CD14-positive monocyte (primary cell): Measurements from ENCODE around the gene TENM3. TPM values are rescaled to one million over a fixed set of nuclear protein-coding genes. Genes with fewer than 3 reads are reported as not detected.

Experiments
- DNase-seq, 3 donors: peaks; one replicate each; pipeline ENCODE4 v3.0.0-alpha.2; 2011 to 2022
- H2AFZ ChIP-seq: 2 replicates; pipeline ENCODE4 v1.6.0; 2012; ENCODE audit warnings: mild to moderate bottlenecking, low read depth, low read length, inconsistent platforms; ENCODE audit not compliant: insufficient read depth, poor library complexity, severe bottlenecking
- H3K27ac ChIP-seq, 2 donors: 1 replicate in 1 of 2; 2 replicates in 1 of 2; pipeline ENCODE4 v1.5.1; 2012 to 2013; ENCODE audit warnings: low read length in 2 of 2, control low read depth in 1 of 2, inconsistent platforms in 1 of 2, low read depth in 1 of 2, mild to moderate bottlenecking in 1 of 2
- H3K27me3 ChIP-seq, 2 donors: one replicate each; pipeline versions ENCODE4 v1.6.0 to v1.6.1; 2011 to 2013; ENCODE audit warnings: low read length in 2 of 2; ENCODE audit not compliant: control insufficient read depth in 2 of 2, insufficient read depth in 2 of 2
- H3K36me3 ChIP-seq, 2 donors: replicated peaks in 1 of 2; 1 replicate in 1 of 2; 2 replicates in 1 of 2; pipeline versions ENCODE4 v1.5.1 to v1.6.1; 2012 to 2013; ENCODE audit warnings: low read length in 2 of 2, control low read depth in 1 of 2, inconsistent platforms in 1 of 2, mild to moderate bottlenecking in 1 of 2; ENCODE audit not compliant: insufficient read depth in 2 of 2, control insufficient read depth in 1 of 2
- H3K4me1 ChIP-seq, 2 donors: 1 replicate in 1 of 2; 2 replicates in 1 of 2; pipeline versions ENCODE4 v1.5.1 to v1.6.1; 2012 to 2013; ENCODE audit warnings: low read length in 2 of 2, control low read depth in 1 of 2, inconsistent platforms in 1 of 2, mild to moderate bottlenecking in 1 of 2, moderate library complexity in 1 of 2; ENCODE audit not compliant: insufficient read depth in 2 of 2, control insufficient read depth in 1 of 2
- H3K4me2 ChIP-seq: replicated peaks from 2 replicates; pipeline ENCODE3; 2012; ENCODE audit warnings: low read length, moderate library complexity, mild to moderate bottlenecking; ENCODE audit not compliant: poor library complexity, severe bottlenecking; ENCODE audit errors: extremely low read depth
- H3K4me3 ChIP-seq, 3 experiments: fragments of 200-600 bp in 1 of 3; sonication (generic) in 1 of 3; replicated peaks in 1 of 3; 1 replicate in 2 of 3; 2 replicates in 1 of 3; pipeline ENCODE4 v1.5.1; 2011 to 2013; ENCODE audit warnings: low read length in 3 of 3, mild to moderate bottlenecking in 3 of 3, control low read depth in 2 of 3, low read depth in 2 of 3, inconsistent platforms in 1 of 3, moderate library complexity in 1 of 3
- H3K79me2 ChIP-seq: 2 replicates; pipeline ENCODE4 v1.6.0; 2012; ENCODE audit warnings: mild to moderate bottlenecking, control low read depth, inconsistent platforms, low read length, moderate library complexity; ENCODE audit not compliant: insufficient read depth
- H3K9ac ChIP-seq: 2 replicates; pipeline ENCODE4 v1.6.0; 2017; ENCODE audit warnings: low read length, mild to moderate bottlenecking; ENCODE audit not compliant: insufficient read depth, poor library complexity, severe bottlenecking
- H3K9me3 ChIP-seq, 2 donors: replicated peaks in 1 of 2; 1 replicate in 1 of 2; 2 replicates in 1 of 2; pipeline versions ENCODE4 v1.5.1 to v1.6.1; 2012 to 2013; ENCODE audit warnings: low read length in 2 of 2, control low read depth in 1 of 2; ENCODE audit not compliant: control insufficient read depth in 1 of 2, insufficient read depth in 1 of 2
- H4K20me1 ChIP-seq: 2 replicates; pipeline ENCODE4 v1.6.0; 2012; ENCODE audit warnings: mild to moderate bottlenecking, low read length, control low read depth, moderate library complexity; ENCODE audit not compliant: insufficient read depth
- H3K27ac Mint-ChIP-seq, 7 donors: one replicate each; pipeline ENCODE4 v1.8.0; 2020; ENCODE audit warnings: mild to moderate bottlenecking in 7 of 7, mixed read lengths in 7 of 7, moderate library complexity in 6 of 7, inconsistent platforms in 2 of 7
- H3K27me3 Mint-ChIP-seq, 3 donors: one replicate each; pipeline ENCODE4 v1.8.0; 2021 to 2022; ENCODE audit warnings: low read depth in 3 of 3, mild to moderate bottlenecking in 3 of 3, mixed read lengths in 3 of 3, moderate library complexity in 3 of 3, inconsistent platforms in 1 of 3
- H3K36me3 Mint-ChIP-seq, 2 donors: one replicate each; pipeline ENCODE4 v1.8.0; 2020; ENCODE audit warnings: mixed read lengths in 2 of 2, inconsistent platforms in 1 of 2, mild to moderate bottlenecking in 1 of 2
- H3K4me1 Mint-ChIP-seq: one replicate; pipeline ENCODE4 v1.8.0; 2020; ENCODE audit warnings: mild to moderate bottlenecking, mixed read lengths
- H3K4me3 Mint-ChIP-seq, 2 donors: one replicate each; pipeline ENCODE4 v1.8.0; 2020; ENCODE audit warnings: mild to moderate bottlenecking in 2 of 2, mixed read lengths in 2 of 2, moderate library complexity in 1 of 2
- H3K9me3 Mint-ChIP-seq, 7 donors: one replicate each; pipeline ENCODE4 v1.8.0; 2020 to 2022; ENCODE audit warnings: mixed read lengths in 7 of 7, mild to moderate bottlenecking in 6 of 7, moderate library complexity in 6 of 7, inconsistent platforms in 2 of 7
- CTCF ChIP-seq: fragments of 200-600 bp; IDR thresholded peaks from one replicate; pipeline ENCODE4 v1.8.0; 2022; ENCODE audit warnings: antibody characterized with exemption, mild to moderate bottlenecking
- WGBS: methylation state at CpG from one replicate; pipeline ENCODE4 v1.1.5; 2013; ENCODE audit warnings: missing lambda C conversion rate; ENCODE audit not compliant: insufficient coverage; 5-methylcytosine and 5-hydroxymethylcytosine counted together
- intact Hi-C, 2 donors: fragments of 100-400 bp; cut with micrococcal nuclease; formaldehyde crosslinking; loops; one replicate each; pipeline versions ENCODE4 v1.15.0 to v1.15.1; 2023
- polyA plus RNA-seq, 3 donors: library from polyadenylated mRNA; depleted of rRNA in 1 of 3; unstranded in 2 of 3; stranded (reverse) in 1 of 3; fragments of 300-500 nt in 2 of 3; fragments of >200 nt in 1 of 3; fragmentation: Illumina TruSeq in 2 of 3; gene quantifications; 1 replicate in 2 of 3; 2 replicates in 1 of 3; pipeline ENCODE4 v1.2.3, GENCODE V29; 2012 to 2021

The TENM3 gene
- polyA plus RNA-seq, 3 donors, result not detected

- DNase-seq, result no peak
- H3K36me3 Mint-ChIP-seq, result no peaks in the 10 kb centered on the region
- WGBS, result 100% methylated on average over 1 of the region's 1 CpG
- Histone ChIP-seq H3K9me3 (no peaks in the 10 kb centered on the region), H3K4me3 (no peak overlapping the region), H3K27ac (no peak overlapping the region), H3K27me3 (no peaks in the 10 kb centered on the region), H3K9ac (no peak overlapping the region), H3K36me3 (no peaks in the 10 kb centered on the region), H2AFZ (no peak overlapping the region), H3K79me2 (no peaks in the 10 kb centered on the region), H3K4me2 (no peak overlapping the region), H4K20me1 (no peaks in the 10 kb centered on the region), H3K4me1 (no peaks in the 10 kb centered on the region)
- H3K27ac Mint-ChIP-seq, result no peak overlapping the region
- H3K4me3 Mint-ChIP-seq, result no peak overlapping the region
- TF ChIP-seq CTCF, result no peak
- peaks cover 0 to 3% (median 0%) of the 10 kb centered on the region in 7 donors for H3K9me3 Mint-ChIP-seq
- no peaks in the 10 kb centered on the region for H3K4me1 Mint-ChIP-seq
- intact Hi-C loops, result no loop called here
- peaks cover 0 to 1% (median 0%) of the 10 kb centered on the region in 3 donors for H3K27me3 Mint-ChIP-seq
Measured at GRCh38 chr4:182555997-182556418, 312.8 kb downstream of the TENM3 start.

- no peaks in the 10 kb centered on the region for H3K4me1 Mint-ChIP-seq
- Histone ChIP-seq H4K20me1 (no peaks in the 10 kb centered on the region), H3K4me3 (no peak overlapping the region), H3K4me2 (no peak overlapping the region), H3K9ac (no peak overlapping the region), H3K36me3 (no peaks in the 10 kb centered on the region), H3K79me2 (no peaks in the 10 kb centered on the region), H3K9me3 (no peaks in the 10 kb centered on the region), H3K27ac (no peak overlapping the region), H3K4me1 (no peaks in the 10 kb centered on the region), H2AFZ (no peak overlapping the region), H3K27me3 (no peaks in the 10 kb centered on the region)
- H3K36me3 Mint-ChIP-seq, result no peaks in the 10 kb centered on the region
- no peak for TF ChIP-seq CTCF
- H3K27me3 Mint-ChIP-seq, result peaks cover 0 to 1% (median 0%) of the 10 kb centered on the region in 3 donors
- no peak overlapping the region for H3K4me3 Mint-ChIP-seq
- DNase-seq, result no peak
- H3K27ac Mint-ChIP-seq, result no peak overlapping the region
- H3K9me3 Mint-ChIP-seq, result peaks cover 0 to 3% (median 0%) of the 10 kb centered on the region in 7 donors
- WGBS, result no CpG with 5 or more reads among the region's 3 CpGs
- intact Hi-C loops, result no loop called here
Measured at GRCh38 chr4:182556580-182556979, 313.4 kb downstream of the TENM3 start.
